Activated CD4-positive, alpha-beta T cell treated with anti-CD3 and anti-CD28 coated beads, Interleukin-2, amount 50 U/mL, for 24 hours (primary cell): Measurements from ENCODE around the gene RIPOR1.
"Not testable (repeated sequence)": the region's sequence is repeated elsewhere in the genome, so short reads cannot be mapped to it uniquely, and the experiment has no call there.

ENCODE experiments used
- DNase-seq, 2 donors: peaks; one replicate each; pipeline ENCODE4 v3.0.0-alpha.2; 2020; ENCODE audit warnings: low read depth in 1 of 2, low spot score in 1 of 2

RIPOR1 gene

GRCh38 chr16:67517155-67517445 lies 11.5 kb upstream of the RIPOR1 start:
- no peak for DNase-seq

GRCh38 chr16:67517661-67518423 lies 10.8 kb upstream of the RIPOR1 start:
- DNase-seq = no peak

GRCh38 chr16:67518676-67519075 lies 10.0 kb upstream of the RIPOR1 start:
- DNase-seq = no peak

- no peak for DNase-seq
These were observed 9.4 kb upstream of the RIPOR1 start for GRCh38 chr16:67519242-67519641.

- DNase-seq = peak; percentile 94 to 97
These were observed 7.4 kb upstream of the RIPOR1 start for GRCh38 chr16:67521095-67521804.

GRCh38 chr16:67525176-67525860 lies 3.3 kb upstream of the RIPOR1 start:
- DNase-seq = no peak

GRCh38 chr16:67526149-67526791 lies 2.4 kb upstream of the RIPOR1 start:
- no peak for DNase-seq

- DNase-seq = no peak
These were observed 397 bp downstream of the RIPOR1 start for GRCh38 chr16:67528870-67529581.

GRCh38 chr16:67529582-67530012 lies 968 bp downstream of the RIPOR1 start:
- DNase-seq = no peak

- no peak for DNase-seq
These were observed 1.6 kb downstream of the RIPOR1 start for GRCh38 chr16:67530013-67530939.

GRCh38 chr16:67531247-67531646 lies 2.6 kb downstream of the RIPOR1 start:
- no peak for DNase-seq

- no peak for DNase-seq
These were observed 4.5 kb downstream of the RIPOR1 start for GRCh38 chr16:67533024-67533560.

GRCh38 chr16:67533987-67534386 lies 5.4 kb downstream of the RIPOR1 start:
- DNase-seq = not testable (repeated sequence)

GRCh38 chr16:67534431-67534830 lies 5.8 kb downstream of the RIPOR1 start:
- no peak for DNase-seq

GRCh38 chr16:67535201-67535600 lies 6.6 kb downstream of the RIPOR1 start:
- DNase-seq = no peak

- no peak for DNase-seq
These were observed 8.6 kb downstream of the RIPOR1 start for GRCh38 chr16:67537270-67537635.

GRCh38 chr16:67537636-67538591 lies 9.3 kb downstream of the RIPOR1 start:
- DNase-seq = no peak

GRCh38 chr16:67538666-67539101 lies 10.1 kb downstream of the RIPOR1 start:
- no peak for DNase-seq

- no peak for DNase-seq
These were observed 10.6 kb downstream of the RIPOR1 start for GRCh38 chr16:67539271-67539670.
